AG04449 (cell line): ENCODE results near the gene HES7.

Experiments used
- CTCF ChIA-PET: fragments of 350-600 bp; formaldehyde crosslinking; extraction: SDS; loops from one replicate; lab custom pipeline; 2021; ENCODE audit warnings: antibody characterized with exemption; lab: Yijun Ruan, JAX
- POLR2A ChIA-PET: fragments of 400-600, 350-600 bp; formaldehyde crosslinking; extraction: SDS; loops from one replicate; lab custom pipeline; 2020; ENCODE audit warnings: antibody characterized with exemption, inconsistent platforms; lab: Yijun Ruan, JAX
- DNase-seq: peaks from one replicate; pipeline ENCODE4 v3.0.0-alpha.2; 2010; ENCODE audit warnings: low read depth, low spot score
- H3K4me3 ChIP-seq: 2 replicates; pipeline ENCODE4 v1.5.1; 2011; ENCODE audit warnings: low read depth, mild to moderate bottlenecking, control low read depth, low read length
- TF ChIP-seq, protein P1 (sequence below): IDR thresholded peaks from one replicate; pipeline ENCODE4 v1.5.1; 2011; ENCODE audit warnings: mild to moderate bottlenecking, moderate library complexity, low read length, control low read depth, inconsistent platforms; ENCODE audit not compliant: insufficient read depth; ENCODE audit errors: missing control alignments

HES7 gene

DNA sequence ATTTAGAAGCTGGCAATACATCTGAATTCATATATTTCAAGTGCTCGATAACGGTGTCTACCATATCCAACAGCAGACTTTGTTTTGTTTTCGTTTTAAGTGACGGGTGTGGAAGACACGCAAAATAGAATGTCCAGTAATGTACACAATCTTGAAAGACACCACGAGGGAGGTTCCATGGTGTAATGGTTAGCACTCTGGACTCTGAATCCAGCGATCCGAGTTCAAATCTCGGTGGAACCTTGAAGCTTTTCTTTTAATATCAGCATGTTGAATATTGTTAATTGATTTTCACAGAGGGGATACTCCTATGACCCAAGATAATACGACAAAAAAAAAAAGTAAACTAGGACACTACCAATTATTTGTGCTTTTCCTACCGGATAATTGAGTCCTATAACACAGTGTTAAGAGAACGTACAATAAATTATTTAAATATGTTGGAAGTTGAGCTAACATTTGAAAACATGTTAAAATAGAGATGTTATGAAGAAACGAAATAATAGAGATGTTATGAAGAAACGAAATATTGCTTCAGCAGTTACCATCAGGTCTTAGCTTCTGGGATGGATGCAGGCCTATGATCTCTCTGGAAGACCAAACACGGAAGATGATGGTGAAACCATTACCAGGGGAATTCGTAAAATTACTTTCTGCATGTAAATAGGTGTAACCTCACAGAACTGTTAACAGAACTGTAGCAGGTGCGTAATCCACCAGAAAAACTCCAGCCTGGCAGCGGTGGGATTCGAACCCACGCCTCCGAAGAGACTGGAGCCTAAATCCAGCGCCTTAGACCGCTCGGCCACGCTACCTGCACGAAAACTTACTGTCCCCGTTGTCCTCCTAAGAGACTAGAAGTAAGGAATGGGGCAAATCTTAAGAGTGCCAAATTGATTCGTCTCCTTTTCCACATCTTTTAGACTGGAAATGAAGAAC, 4.1 kb downstream of the HES7 start:
- peak overlapping the region; percentile 77 for H3K4me3 ChIP-seq
- peak; percentile 80 for DNase-seq
- TF ChIP-seq, protein P1, sequence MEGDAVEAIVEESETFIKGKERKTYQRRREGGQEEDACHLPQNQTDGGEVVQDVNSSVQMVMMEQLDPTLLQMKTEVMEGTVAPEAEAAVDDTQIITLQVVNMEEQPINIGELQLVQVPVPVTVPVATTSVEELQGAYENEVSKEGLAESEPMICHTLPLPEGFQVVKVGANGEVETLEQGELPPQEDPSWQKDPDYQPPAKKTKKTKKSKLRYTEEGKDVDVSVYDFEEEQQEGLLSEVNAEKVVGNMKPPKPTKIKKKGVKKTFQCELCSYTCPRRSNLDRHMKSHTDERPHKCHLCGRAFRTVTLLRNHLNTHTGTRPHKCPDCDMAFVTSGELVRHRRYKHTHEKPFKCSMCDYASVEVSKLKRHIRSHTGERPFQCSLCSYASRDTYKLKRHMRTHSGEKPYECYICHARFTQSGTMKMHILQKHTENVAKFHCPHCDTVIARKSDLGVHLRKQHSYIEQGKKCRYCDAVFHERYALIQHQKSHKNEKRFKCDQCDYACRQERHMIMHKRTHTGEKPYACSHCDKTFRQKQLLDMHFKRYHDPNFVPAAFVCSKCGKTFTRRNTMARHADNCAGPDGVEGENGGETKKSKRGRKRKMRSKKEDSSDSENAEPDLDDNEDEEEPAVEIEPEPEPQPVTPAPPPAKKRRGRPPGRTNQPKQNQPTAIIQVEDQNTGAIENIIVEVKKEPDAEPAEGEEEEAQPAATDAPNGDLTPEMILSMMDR = no peak
- ChIA-PET POLR2A (interaction anchor here (0.7 to 2.3 kb wide), 7 partner anchors 32 to 278 kb away, joined by 3 to 12 read pairs (median 6); partner anchors contain the start of genes BORCS6, PER1 and SLC25A35), CTCF (interaction anchor here (0.7 to 7.5 kb wide), 39 partner anchors 9 to 308 kb away, joined by 3 to 168 read pairs (median 8); partner anchors contain the start of genes ALOX12B, AURKB, BORCS6 and KRABD2)

DNA sequence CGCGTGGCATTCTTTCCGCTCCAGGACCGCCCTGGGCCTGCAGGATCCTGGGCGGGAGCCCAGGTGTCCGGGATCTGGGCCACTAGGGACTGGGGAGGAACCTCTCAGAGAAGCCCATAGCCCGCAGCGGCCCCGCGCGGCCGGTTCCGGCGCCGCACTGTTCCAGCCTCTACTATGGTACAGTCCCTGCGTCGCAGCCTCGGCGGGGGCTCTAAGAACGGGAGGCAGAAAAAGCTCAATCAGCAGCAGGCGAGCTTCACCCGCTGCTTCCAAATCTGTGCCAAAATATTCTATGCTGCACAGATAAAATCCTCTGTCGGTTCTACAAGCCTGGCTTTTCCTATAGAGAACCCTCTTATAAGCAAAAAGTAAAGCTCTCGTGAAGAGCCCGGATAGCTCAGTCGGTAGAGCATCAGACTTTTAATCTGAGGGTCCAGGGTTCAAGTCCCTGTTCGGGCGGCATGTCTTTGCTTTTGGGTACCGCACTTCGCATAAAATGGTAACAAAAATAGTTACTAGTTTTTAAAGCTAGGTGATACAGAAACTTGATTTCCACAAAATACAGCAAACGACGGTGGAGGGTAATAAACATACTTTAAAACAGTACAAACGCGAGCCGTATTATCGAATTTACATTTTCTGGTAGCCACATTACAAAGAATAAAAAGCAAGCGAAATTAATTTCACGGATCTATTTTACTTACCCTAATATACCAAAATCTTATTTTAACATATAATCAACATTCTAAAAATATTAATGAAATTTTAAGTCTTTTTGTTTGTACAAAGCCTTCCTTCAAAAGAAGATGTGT, 4.9 kb downstream of the HES7 start:
- ChIA-PET CTCF (interaction anchor here (0.6 to 7.5 kb wide), 43 partner anchors 8 to 307 kb away, joined by 3 to 168 read pairs (median 6); partner anchors contain the start of genes ALOX12B, AURKB, BORCS6 and KRABD2), POLR2A (interaction anchor here (1.2 to 2.3 kb wide), 6 partner anchors 33 to 176 kb away, joined by 3 to 12 read pairs (median 7); partner anchors contain the start of genes BORCS6, PER1 and SLC25A35)
- TF ChIP-seq, protein P1 = peak; percentile 93
- no peak for DNase-seq
- peak overlapping the region; percentile 73 for H3K4me3 ChIP-seq

DNA sequence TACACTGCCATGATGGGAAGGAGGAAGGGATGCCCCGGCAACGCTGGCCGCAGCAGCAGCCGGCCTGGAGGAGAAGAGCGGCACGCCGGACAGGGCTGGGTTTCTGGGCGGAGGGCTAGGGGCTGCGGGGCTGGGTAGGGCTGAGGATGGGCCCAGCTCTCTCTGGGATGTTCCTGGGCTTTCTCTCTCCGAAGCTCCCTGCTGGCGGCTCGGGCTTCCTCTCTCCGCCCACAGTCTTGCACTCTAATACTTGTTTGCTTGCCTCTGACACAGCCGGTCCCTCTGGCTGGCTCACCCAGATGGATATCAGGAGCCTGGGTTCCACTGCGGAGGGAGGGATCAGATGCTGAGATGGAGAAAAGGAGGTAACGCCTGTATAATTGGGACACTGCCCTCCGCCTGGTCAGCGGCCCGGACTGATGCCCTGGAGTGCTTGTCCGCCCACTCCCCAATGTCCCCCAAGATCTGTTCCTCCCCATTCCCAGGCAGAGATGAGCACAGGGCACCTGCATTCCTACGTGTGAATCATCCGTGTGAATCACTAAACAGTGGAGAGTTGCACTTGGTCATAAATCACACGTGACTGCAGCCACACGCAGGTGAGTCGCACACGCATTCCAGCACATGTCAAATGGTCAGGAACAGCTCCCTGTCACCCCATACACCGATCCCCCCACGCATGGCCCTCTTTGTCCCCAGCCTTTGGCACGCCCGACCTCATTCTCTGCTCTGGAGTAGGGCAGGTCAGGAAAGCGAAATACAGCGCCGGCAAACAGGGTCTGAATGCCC, 5.7 kb downstream of the HES7 start, which contains the start of gene ALOXE3:
Gene ALOXE3 (minus strand): TSS at position 535 of the 789 bp plus-strand sequence. CDS start 524 bp downstream, at position 11.
- DNase-seq = no peak
- ChIA-PET POLR2A (no interaction called here), CTCF (interaction anchor here (0.8 to 7.5 kb wide), 32 partner anchors 9 to 131 kb away, joined by 3 to 168 read pairs (median 10); partner anchors contain the start of genes ALOX12B, AURKB, BORCS6 and PER1)
- TF ChIP-seq, protein P1 = no peak
- H3K4me3 ChIP-seq = peak within 1 kb of the TSS; percentile 73

DNA sequence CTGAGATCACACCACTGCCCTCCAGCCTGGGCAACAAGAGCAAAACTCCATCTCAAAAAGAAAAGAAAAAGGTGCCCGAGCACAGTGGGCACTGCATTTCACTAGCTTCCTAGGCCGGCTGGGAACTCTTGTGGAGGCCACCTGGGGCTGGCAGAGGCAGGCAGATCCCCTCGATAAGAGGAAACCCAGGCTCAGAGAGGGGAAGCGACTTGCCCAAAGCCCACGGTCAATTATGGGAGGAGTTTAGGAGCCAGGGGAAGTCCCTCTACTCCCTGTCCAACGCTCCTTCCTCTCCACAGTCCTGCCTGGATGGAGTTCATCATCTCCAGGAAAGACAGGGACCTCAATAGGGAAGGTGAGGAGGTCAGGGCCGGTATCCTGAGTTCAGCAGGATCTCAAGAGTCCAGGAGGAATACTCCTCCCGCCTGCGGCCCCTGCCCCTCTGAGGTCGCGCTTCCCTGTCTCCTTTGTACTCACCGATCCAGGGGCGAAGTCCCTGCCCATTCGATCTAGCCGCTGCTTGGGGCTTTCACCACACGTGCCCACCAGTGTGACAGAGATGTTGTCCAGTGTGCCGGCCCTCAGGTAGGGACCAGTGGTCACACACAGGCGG, 6.4 kb downstream of the HES7 start:
- TF ChIP-seq, protein P1 = no peak
- ChIA-PET CTCF (interaction anchor here (1.0 to 7.5 kb wide), 14 partner anchors 8 to 105 kb away, joined by 3 to 168 read pairs (median 28); partner anchors contain the start of genes ALOX12B, PER1 and VAMP2), POLR2A (no interaction called here)
- no peak for DNase-seq
- peak overlapping the region; percentile 73 for H3K4me3 ChIP-seq

DNA sequence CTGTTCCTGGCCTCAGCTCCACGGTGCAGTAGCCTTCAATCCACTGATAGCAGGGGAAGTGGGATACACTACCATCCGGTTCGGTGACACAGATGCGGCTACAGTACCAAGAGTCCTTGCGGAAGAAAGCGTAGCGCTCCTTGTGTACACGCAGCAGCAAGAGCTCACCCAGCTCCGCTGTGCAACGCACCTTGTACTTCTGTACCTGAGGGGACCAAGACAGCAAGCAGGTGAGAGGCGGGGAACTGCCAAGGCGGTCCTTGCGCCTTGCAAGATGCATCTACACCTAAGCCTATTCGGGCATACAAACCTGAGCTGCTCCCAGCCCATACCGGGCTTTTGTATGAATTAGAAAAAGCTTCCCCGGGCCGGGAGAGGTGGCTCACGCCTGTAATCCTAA, 7.1 kb downstream of the HES7 start:
- ChIA-PET CTCF (interaction anchor here (2.2 to 7.5 kb wide), 7 partner anchors 7 to 57 kb away, joined by 6 to 168 read pairs (median 69); partner anchors contain the start of gene ALOX12B), POLR2A (no interaction called here)
- no peak for DNase-seq
- H3K4me3 ChIP-seq = no peak overlapping the region
- TF ChIP-seq, protein P1 = no peak
